Measurements from ENCODE around the gene METTL16. TPM values are rescaled to one million over a fixed set of nuclear protein-coding genes. Genes with fewer than 3 reads are reported as not detected.
"Not testable (repeated sequence)": the region's sequence is repeated elsewhere in the genome, so short reads cannot be mapped to it uniquely, and the experiment has no call there.

The METTL16 gene
- total and polyA plus RNA-seq, 11 donors = 13.9 to 32.0 (median 24.3) TPM

DNA sequence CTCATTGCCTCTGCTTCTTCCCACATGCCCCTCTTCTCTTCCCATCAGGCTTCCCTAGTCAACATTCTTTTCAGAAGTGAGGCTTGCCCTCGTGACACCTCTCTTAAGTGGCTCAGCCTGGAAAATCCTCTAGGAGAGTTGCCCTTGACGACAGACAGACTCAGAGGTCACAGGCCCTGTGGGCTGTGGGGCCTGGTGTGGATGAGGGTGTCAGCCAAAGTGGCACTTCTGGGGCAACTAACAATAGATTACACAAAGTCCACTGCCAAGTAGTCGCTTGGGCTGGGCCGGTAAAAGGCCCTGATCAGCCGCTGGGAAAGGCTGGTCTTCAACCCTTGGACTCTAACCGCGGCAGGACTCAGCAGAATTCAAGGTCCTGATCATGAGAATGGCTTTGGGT lies 33.7 kb upstream of the METTL16 start:
- TF ChIP-seq, protein P1, sequence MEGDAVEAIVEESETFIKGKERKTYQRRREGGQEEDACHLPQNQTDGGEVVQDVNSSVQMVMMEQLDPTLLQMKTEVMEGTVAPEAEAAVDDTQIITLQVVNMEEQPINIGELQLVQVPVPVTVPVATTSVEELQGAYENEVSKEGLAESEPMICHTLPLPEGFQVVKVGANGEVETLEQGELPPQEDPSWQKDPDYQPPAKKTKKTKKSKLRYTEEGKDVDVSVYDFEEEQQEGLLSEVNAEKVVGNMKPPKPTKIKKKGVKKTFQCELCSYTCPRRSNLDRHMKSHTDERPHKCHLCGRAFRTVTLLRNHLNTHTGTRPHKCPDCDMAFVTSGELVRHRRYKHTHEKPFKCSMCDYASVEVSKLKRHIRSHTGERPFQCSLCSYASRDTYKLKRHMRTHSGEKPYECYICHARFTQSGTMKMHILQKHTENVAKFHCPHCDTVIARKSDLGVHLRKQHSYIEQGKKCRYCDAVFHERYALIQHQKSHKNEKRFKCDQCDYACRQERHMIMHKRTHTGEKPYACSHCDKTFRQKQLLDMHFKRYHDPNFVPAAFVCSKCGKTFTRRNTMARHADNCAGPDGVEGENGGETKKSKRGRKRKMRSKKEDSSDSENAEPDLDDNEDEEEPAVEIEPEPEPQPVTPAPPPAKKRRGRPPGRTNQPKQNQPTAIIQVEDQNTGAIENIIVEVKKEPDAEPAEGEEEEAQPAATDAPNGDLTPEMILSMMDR (IDR thresholded peaks at IDR 0.05) = no peak
- intact Hi-C loops (cut with DNase I) = loop anchor here in 1 of 10 donors (5.0 kb wide), 1 partner anchor 47 kb away; the partner anchor contains the start of gene PAFAH1B1
- H3K9me3 ChIP-seq = no peaks in the 10 kb centered on the region
- peak overlapping the region in 8 of 12 donors; percentile 7 to 62 (median 53) for H3K27ac ChIP-seq
- H3K4me1 ChIP-seq = peaks cover 0 to 8% (median 0%) of the 10 kb centered on the region in 12 donors
- 53 to 72% (median 61%) methylated on average over 6 to 7 of the region's 7 CpGs for WGBS, 4 donors
- ATAC-seq (peak; percentile 78 to 92 (median 88)), DNase-seq (peak; percentile 29 to 74 (median 61))
- H3K36me3 ChIP-seq = no peaks in the 10 kb centered on the region
- H3K27me3 ChIP-seq = no peaks in the 10 kb centered on the region
- H3K4me3 ChIP-seq = no peak overlapping the region

DNA sequence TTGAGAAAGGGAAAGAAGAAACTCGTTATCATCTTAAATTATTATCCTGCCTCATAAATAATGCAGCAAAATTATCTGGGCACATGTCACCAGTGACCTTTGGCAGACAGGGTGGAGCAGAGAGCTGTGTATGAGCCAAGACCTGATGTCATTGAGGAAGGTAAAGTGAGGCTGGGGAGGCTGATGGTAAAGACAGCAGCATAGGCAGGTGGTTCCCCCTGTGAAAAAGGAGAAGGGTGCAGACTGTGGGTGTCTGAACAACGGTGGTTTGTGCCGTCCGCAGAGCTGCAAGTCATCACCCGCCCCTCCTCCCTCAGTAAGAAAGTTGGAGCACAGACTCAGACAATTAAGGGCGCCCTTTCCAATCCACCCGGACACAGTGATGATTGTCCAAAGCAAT lies 30.8 kb upstream of the METTL16 start:
- H3K4me3 ChIP-seq = no peak overlapping the region
- TF ChIP-seq, protein P1 (IDR thresholded peaks at IDR 0.05) = no peak
- TF ChIP-seq POLR2A (IDR thresholded peaks at IDR 0.05) = no peak
- intact Hi-C loops (cut with DNase I) = no loop called here
- H3K27me3 ChIP-seq = no peaks in the 10 kb centered on the region
- ATAC-seq = peak in 2 of 4 donors; percentile 11 to 36
- H3K36me3 ChIP-seq = no peaks in the 10 kb centered on the region
- no peak for DNase-seq
- no peak overlapping the region for H3K27ac ChIP-seq
- no peaks in the 10 kb centered on the region for H3K9me3 ChIP-seq
- peaks cover 0 to 8% (median 0%) of the 10 kb centered on the region in 12 donors for H3K4me1 ChIP-seq
- WGBS, 4 donors = 52 to 63% (median 58%) methylated on average over 7 of the region's 7 CpGs

DNA sequence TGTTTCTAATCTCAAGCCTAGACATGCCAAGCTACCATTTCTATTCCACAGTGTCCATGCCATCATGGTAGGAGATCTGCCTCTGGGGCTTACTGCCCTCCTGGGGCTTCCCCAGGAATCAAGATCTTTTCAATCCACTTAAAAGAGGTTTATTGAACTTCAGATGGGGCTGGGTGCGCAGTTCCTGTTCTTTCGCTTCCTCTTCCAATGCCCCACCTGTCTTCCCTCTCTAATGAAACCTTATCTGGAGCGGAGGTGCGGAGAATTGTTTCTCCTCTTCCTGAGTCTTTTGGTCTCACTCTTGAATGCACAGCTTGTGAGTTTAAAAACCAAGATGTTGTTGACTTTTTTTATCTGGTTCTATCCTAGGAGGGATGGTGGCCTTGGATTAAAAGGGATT lies 30.4 kb upstream of the METTL16 start:
- DNase-seq (no peak), ATAC-seq (no peak)
- intact Hi-C loops (cut with DNase I) = no loop called here
- WGBS, 4 donors = 84 to 92% (median 88%) methylated on average over 4 of the region's 4 CpGs
- H3K9me3 ChIP-seq = no peaks in the 10 kb centered on the region
- H3K4me3 ChIP-seq = no peak overlapping the region
- no peaks in the 10 kb centered on the region for H3K27me3 ChIP-seq
- H3K36me3 ChIP-seq = no peaks in the 10 kb centered on the region
- H3K27ac ChIP-seq = no peak overlapping the region
- TF ChIP-seq, protein P1 (IDR thresholded peaks at IDR 0.05) = no peak
- TF ChIP-seq POLR2A (IDR thresholded peaks at IDR 0.05) = no peak
- peaks cover 0 to 11% (median 0%) of the 10 kb centered on the region in 12 donors for H3K4me1 ChIP-seq

DNA sequence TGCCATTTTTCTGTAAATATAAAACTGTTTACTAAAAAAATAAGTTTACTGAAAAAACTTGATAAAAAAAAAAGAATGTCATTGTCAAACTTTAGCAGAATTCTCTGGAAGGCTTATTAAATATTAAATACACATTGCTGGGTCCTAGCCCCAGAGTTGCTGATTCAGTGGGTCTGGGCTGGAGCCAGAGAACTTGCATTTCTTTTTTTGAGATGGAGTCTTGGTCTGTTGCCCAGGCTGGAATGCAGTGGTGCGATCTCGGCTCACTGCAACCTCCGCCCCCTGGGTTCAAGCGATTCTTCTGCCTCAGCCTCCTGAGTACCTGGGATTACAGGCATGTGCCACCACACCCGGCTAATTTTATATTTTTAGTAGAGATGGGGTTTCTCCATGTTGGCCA lies 25.9 kb upstream of the METTL16 start:
- H3K27me3 ChIP-seq; H3K9me3 ChIP-seq; H3K27ac ChIP-seq; H3K4me1 ChIP-seq; H3K36me3 ChIP-seq; H3K4me3 ChIP-seq; intact Hi-C loops (cut with DNase I): not testable (repeated sequence)
- DNase-seq (peak in 1 of 5 donors; percentile 37), ATAC-seq (peak in 1 of 4 donors; percentile 42)
- 44 to 55% (median 47%) methylated on average over 5 of the region's 5 CpGs for WGBS, 4 donors

DNA sequence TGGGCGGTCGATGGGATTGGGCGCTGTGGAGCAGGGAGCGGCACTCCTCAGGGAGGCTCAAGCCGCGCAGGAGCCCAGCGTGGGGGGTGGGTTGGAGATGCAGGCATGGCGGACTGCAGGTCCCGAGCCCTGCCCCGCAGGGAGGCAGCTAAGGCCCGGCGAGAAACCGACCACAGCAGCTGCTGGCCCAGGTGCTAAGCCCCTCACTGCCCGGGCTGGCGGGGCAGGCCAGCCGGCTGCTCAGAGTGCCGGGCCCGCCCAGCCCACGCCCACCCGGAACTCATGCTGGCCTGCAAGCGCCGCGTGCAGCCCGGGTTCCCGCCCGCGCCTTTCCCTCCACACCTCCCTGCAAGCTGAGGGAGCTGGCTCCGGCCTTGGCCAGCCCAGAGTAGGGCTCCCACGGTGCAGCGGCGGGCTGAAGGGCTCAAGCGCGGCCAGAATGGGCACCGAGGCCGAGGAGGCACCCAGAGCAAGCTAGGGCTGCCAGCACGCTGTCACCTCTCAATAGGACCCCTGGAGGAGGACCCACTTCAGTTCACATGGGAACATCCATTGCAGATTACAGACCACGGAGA lies 20.5 kb upstream of the METTL16 start:
- Histone ChIP-seq H3K9me3 (no peaks in the 10 kb centered on the region), H3K27ac (no peak overlapping the region), H3K4me1 (peaks cover 0 to 1% (median 0%) of the 10 kb centered on the region in 12 donors), H3K4me3 (no peak overlapping the region), H3K36me3 (no peaks in the 10 kb centered on the region), H3K27me3 (no peaks in the 10 kb centered on the region)
- no peak for ATAC-seq
- intact Hi-C loops (cut with DNase I) = no loop called here
- 94 to 97% (median 95%) methylated on average over 25 to 37 of the region's 37 CpGs for WGBS, 4 donors
- no peak for TF ChIP-seq POLR2A (IDR thresholded peaks at IDR 0.05)
- no peak for DNase-seq

DNA sequence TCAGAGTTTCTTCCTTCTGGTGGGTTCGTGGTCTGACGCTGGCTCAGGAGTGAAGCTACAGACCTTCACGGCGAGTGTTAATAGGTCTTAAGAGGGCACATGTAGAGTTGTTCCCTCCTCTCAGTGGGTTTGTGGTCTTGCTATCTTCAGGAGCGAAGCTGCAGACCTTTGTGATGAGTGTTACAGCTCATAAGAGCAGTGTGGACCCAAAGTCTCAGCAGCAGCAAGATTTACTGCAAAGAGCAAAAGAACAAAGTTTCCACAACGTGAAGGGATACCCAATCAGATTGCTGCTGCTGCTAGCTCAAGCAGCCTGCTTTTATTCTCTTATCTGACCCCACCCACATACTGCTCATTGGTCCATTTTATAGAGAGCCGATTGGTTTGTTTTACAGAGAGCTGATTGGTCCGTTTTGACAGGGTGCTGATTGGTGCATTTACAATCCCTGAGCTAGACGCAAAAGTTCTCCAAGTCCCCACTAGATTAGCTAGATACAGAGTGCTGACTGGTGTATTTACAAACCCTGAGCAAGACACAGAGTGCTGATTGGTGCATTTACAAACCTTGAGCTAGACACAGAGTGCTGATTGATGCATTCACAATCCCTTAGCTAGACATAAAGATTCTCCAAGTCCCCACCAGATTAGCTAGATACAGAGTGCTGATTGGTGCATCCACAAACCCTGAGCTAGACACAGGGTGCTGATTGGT lies 19.7 kb upstream of the METTL16 start:
- H3K36me3 ChIP-seq; H3K9me3 ChIP-seq; H3K4me3 ChIP-seq; intact Hi-C loops (cut with DNase I); H3K27ac ChIP-seq; H3K4me1 ChIP-seq; DNase-seq; H3K27me3 ChIP-seq; ATAC-seq: not testable (repeated sequence)
- WGBS, 4 donors = 73 to 85% (median 78%) methylated on average over 9 of the region's 9 CpGs

DNA sequence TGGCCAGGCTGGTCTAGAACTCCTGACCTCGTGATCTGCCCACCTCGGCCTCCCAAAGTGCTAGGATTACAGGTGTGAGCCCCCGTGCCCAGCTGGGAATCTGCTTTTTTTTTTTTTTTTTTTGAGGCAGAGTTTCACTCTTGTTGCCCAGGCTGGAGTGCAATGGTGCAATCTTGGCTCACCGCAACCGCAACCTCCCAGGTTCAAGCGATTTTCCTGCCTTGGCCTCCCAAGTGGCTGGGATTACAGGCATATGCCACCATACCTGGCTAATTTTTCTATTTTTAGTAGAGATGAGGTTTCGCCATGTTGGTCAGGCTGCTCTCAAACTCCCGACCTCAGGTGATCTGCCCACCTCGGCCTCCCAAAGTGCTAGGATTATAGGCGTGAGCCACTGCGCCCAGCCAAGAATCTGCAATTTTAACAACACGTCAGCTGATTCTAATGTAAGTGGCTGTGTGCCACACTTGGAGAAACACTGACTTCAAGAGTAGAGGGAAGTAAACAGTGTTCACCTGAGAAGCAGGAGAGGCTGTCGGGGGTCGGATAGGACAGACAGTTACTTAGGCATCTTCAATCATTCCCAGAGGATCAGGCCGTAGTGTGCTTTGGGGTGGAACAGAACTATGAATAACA lies 10.2 kb upstream of the METTL16 start:
- intact Hi-C loops (cut with DNase I); H3K36me3 ChIP-seq; DNase-seq; ATAC-seq; H3K27me3 ChIP-seq; H3K4me3 ChIP-seq; H3K27ac ChIP-seq; H3K9me3 ChIP-seq; H3K4me1 ChIP-seq: not testable (repeated sequence)
- whole genome bisulfite sequencing, 4 donors = 91 to 95% (median 93%) methylated on average over 15 of the region's 15 CpGs

Measured in heart left ventricle (tissue), 16 donors.